Mononuclear cell (primary cell): Measurements from ENCODE around the gene RAB11A. TPM values are rescaled to one million over a fixed set of nuclear protein-coding genes. Genes with fewer than 3 reads are reported as not detected.

Experiments
- H3K27me3 ChIP-seq: 2 replicates; pipeline ENCODE4 v1.6.0; 2011; ENCODE audit warnings: low read length, control low read depth; ENCODE audit not compliant: insufficient read depth
- H3K4me1 ChIP-seq: 2 replicates; pipeline ENCODE4 v1.5.1; 2011; ENCODE audit warnings: mild to moderate bottlenecking, low read length, control low read depth; ENCODE audit not compliant: insufficient read depth
- H3K4me3 ChIP-seq: 2 replicates; pipeline ENCODE4 v1.5.1; 2011; ENCODE audit warnings: mild to moderate bottlenecking, low read length, moderate library complexity
- H3K9me3 ChIP-seq: 2 replicates; pipeline ENCODE4 v1.5.1; 2011; ENCODE audit warnings: low read depth, mild to moderate bottlenecking, control low read depth, low read length
- total RNA-seq: library from RNA; depleted of rRNA; stranded (reverse); fragments of >200 nt; gene quantifications from one replicate; pipeline ENCODE4 v1.2.3, GENCODE V29; 2012

The RAB11A gene
- total RNA-seq, 1 donor, result 139 TPM

GRCh38 chr15:65926459-65926858, 57.2 kb downstream of the RAB11A start:
- H3K4me1 ChIP-seq, result no peaks in the 10 kb centered on the region
- no peak overlapping the region for H3K4me3 ChIP-seq
- no peaks in the 10 kb centered on the region for H3K9me3 ChIP-seq
- H3K27me3 ChIP-seq, result no peaks in the 10 kb centered on the region

DNA sequence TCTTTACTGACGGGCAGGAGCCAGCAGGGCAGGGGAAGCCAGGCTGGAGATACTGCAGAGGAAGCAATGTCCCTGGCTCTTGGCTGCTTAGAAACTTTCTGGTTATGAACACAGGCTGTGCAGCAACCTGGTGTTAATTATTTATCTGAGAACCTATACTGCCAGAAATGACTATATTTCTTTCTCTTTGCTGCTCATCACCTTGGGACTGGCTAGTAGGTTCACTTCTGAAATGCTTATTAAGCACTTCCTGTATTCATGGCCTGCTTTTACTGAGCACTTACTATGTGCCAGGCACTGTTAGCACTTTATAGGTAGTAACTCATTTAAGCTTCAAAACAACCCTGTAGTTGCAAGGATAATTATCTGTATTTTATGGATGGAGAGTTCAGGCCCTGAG, 57.6 kb downstream of the RAB11A start:
- H3K4me3 ChIP-seq, result no peak overlapping the region
- no peaks in the 10 kb centered on the region for H3K9me3 ChIP-seq
- H3K27me3 ChIP-seq, result no peaks in the 10 kb centered on the region
- no peaks in the 10 kb centered on the region for H3K4me1 ChIP-seq

DNA sequence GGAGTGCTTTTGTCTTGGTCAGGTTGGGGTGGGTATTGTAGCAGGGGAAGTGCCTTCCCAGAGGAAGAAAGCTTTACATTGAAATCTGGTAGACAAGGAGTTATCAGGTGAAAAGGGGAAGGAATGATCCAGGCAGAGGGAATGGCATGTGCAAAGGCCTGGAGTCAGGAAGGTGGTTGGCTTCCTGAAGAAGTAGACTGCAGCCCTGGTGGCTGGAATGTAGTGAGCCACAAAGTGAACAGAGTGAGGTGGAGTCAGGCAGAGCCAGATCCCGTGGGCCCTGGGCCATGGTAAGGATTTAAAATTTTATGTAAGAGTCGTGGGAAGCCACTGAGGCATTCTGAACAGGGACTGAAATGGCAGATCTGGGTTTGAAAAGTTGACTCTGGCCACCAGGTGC, 58.3 kb downstream of the RAB11A start:
- no peak overlapping the region for H3K4me3 ChIP-seq
- H3K9me3 ChIP-seq, result no peaks in the 10 kb centered on the region
- no peaks in the 10 kb centered on the region for H3K4me1 ChIP-seq
- H3K27me3 ChIP-seq, result no peaks in the 10 kb centered on the region

- Histone ChIP-seq H3K4me1 (no peaks in the 10 kb centered on the region), H3K27me3 (no peaks in the 10 kb centered on the region), H3K9me3 (no peaks in the 10 kb centered on the region), H3K4me3 (no peak overlapping the region)
These were observed 60.3 kb downstream of the RAB11A start for GRCh38 chr15:65929573-65929972.

GRCh38 chr15:65930134-65930533, 60.8 kb downstream of the RAB11A start:
- H3K27me3 ChIP-seq, result no peaks in the 10 kb centered on the region
- no peaks in the 10 kb centered on the region for H3K4me1 ChIP-seq
- no peaks in the 10 kb centered on the region for H3K9me3 ChIP-seq
- no peak overlapping the region for H3K4me3 ChIP-seq

DNA sequence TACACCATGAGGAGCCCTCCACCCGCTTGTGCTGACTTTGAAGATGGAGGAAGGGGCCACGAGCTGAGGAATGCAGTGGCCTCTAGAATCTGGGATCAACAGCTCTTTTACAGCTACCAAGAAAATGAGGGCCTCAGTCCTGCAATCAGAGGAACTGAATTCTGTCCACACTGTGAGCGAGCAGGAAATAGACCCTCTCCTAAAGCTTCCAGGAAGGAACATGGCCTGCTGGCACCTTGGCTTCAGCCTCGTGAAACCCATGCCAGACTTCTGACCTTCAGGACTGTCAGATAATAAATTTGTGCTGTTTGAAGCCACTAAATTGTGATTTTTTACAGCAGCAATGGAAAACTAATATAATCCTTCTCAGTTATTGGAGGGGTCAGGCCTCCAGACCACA, 61.9 kb downstream of the RAB11A start:
- Histone ChIP-seq H3K27me3 (no peaks in the 10 kb centered on the region), H3K9me3 (no peaks in the 10 kb centered on the region), H3K4me3 (no peak overlapping the region), H3K4me1 (no peaks in the 10 kb centered on the region)

DNA sequence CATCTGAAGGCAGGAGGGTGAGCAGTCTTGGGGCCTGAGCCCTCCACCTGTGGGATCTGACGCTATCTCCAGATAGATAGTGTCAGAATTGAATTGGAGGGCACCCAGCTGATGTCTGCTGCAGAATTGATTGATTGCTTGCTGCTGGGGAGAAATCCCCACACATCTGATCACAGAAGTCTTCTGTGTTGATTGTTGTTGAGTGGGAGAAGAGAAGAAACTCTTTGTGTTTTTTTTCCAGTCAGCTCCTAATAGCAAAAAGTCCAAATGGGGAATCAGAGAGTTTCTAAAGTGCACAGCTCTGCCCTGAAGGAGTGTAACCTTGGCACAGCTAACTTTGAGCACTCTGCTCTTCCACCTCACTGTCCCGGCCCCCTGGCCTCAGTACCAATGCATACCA, 66.1 kb downstream of the RAB11A start:
- Histone ChIP-seq H3K4me1 (no peaks in the 10 kb centered on the region), H3K9me3 (no peaks in the 10 kb centered on the region), H3K4me3 (no peak overlapping the region), H3K27me3 (no peaks in the 10 kb centered on the region)

GRCh38 chr15:65936282-65936681, 67.0 kb downstream of the RAB11A start:
- Histone ChIP-seq H3K4me3 (no peak overlapping the region), H3K4me1 (no peaks in the 10 kb centered on the region), H3K9me3 (no peaks in the 10 kb centered on the region), H3K27me3 (no peaks in the 10 kb centered on the region)

- Histone ChIP-seq H3K4me1 (no peaks in the 10 kb centered on the region), H3K4me3 (no peak overlapping the region), H3K27me3 (no peaks in the 10 kb centered on the region), H3K9me3 (no peaks in the 10 kb centered on the region)
These were observed 67.8 kb downstream of the RAB11A start for GRCh38 chr15:65937054-65937453.

GRCh38 chr15:65937476-65937875, 68.2 kb downstream of the RAB11A start:
- Histone ChIP-seq H3K4me1 (no peaks in the 10 kb centered on the region), H3K9me3 (no peaks in the 10 kb centered on the region), H3K27me3 (no peaks in the 10 kb centered on the region), H3K4me3 (no peak overlapping the region)

DNA sequence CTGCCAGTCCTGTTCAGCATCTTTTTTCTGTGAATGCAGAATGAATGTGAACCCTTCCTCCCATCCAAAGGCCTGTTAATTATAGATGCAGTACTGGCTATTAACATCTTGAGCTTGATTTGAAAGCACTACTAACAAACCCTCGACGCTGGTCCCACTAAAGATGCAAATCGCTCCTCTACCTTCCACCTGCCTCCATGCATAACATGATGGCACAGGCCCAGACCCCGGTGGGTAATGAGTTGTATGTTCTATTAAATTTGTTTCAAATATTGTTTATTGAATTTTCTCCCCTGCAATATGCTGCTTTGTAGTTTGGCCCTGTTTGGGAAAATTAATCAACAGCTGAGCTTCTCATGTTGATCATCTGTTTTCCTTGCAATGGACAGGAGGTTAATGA, 69.3 kb downstream of the RAB11A start:
- Histone ChIP-seq H3K4me1 (no peaks in the 10 kb centered on the region), H3K9me3 (no peaks in the 10 kb centered on the region), H3K27me3 (no peaks in the 10 kb centered on the region), H3K4me3 (no peak overlapping the region)

GRCh38 chr15:65939901-65940617, 70.8 kb downstream of the RAB11A start:
- Histone ChIP-seq H3K4me1 (no peaks in the 10 kb centered on the region), H3K9me3 (no peaks in the 10 kb centered on the region), H3K27me3 (no peaks in the 10 kb centered on the region), H3K4me3 (no peak overlapping the region)

- Histone ChIP-seq H3K4me1 (no peaks in the 10 kb centered on the region), H3K9me3 (no peaks in the 10 kb centered on the region), H3K27me3 (no peaks in the 10 kb centered on the region), H3K4me3 (no peak overlapping the region)
These were observed 71.3 kb downstream of the RAB11A start for GRCh38 chr15:65940618-65940909.

Other genes starting within 250 kb of the RAB11A start
- gene SLC24A1, start 247.6 kb upstream of the RAB11A start, total RNA-seq, result 1.0 TPM
- 115 TPM for gene DENND4A, start 77.2 kb upstream of the RAB11A start, total RNA-seq